K562 (cell line): ENCODE measurements around the gene SMIM10L1. TPM values are rescaled to one million over a fixed set of nuclear protein-coding genes. Genes with fewer than 3 reads are reported as not detected.
A peak's percentile ranks its signal among the peaks of the same experiment; 100 is the strongest.

ENCODE experiments used
- ATF4 ChIP-seq: fragments of 450-650 bp; formaldehyde crosslinking; IDR thresholded peaks from 2 replicates; pipeline ENCODE4 v1.4.0; 2022; ENCODE audit warnings: mild to moderate bottlenecking, moderate library complexity
- E2F4 ChIP-seq: sonication (generic); formaldehyde crosslinking; IDR thresholded peaks from 2 replicates; pipeline ENCODE4 v1.8.0; 2022; ENCODE audit warnings: mild to moderate bottlenecking, low read depth, missing genetic modification reagents
- FOXK1 ChIP-seq: sonication (generic); formaldehyde crosslinking; IDR thresholded peaks from 2 replicates; pipeline ENCODE4 v1.8.0; 2022; ENCODE audit warnings: missing genetic modification reagents, mild to moderate bottlenecking, borderline replicate concordance
- JUN ChIP-seq, 2 experiments: sonication (generic) in 1 of 2; formaldehyde crosslinking in 1 of 2; IDR thresholded peaks; 2 replicates each; pipeline versions ENCODE4 v1.6.1 to v1.8.0; 2012 to 2022; ENCODE audit warnings: borderline replicate concordance in 2 of 2, mild to moderate bottlenecking in 2 of 2, improper control_type of control experiment in 1 of 2, low read depth in 1 of 2, low read length in 1 of 2, missing genetic modification reagents in 1 of 2
- KDM5B ChIP-seq: fragments of 200-600 bp; sonication (generic); IDR thresholded peaks from 2 replicates; pipeline ENCODE4 v1.6.1; 2012; ENCODE audit warnings: low read depth, mild to moderate bottlenecking, moderate library complexity, low read length, control low read depth, inconsistent platforms; ENCODE audit not compliant: insufficient replicate concordance
- MCM2 ChIP-seq: fragments of 450-650 bp; IDR thresholded peaks from 2 replicates; pipeline ENCODE4 v1.6.1; 2017; ENCODE audit warnings: low read depth, mild to moderate bottlenecking
- NR2F6 ChIP-seq: fragments of 450-650 bp; formaldehyde crosslinking; IDR thresholded peaks from 2 replicates; pipeline ENCODE4 v1.4.0; 2020; ENCODE audit warnings: mild to moderate bottlenecking
- POLR3G ChIP-seq: IDR thresholded peaks from 2 replicates; pipeline ENCODE4 v1.6.1; 2011; ENCODE audit not compliant: insufficient read length, insufficient replicate concordance; ENCODE audit errors: extremely low read depth
- PRDM10 ChIP-seq: fragments of 450-650 bp; IDR thresholded peaks from 2 replicates; pipeline ENCODE4 v1.6.1; 2018; ENCODE audit not compliant: partially characterized antibody
- RBM22 ChIP-seq: fragments of 200-400 bp; formaldehyde crosslinking; IDR thresholded peaks from 2 replicates; pipeline ENCODE4 v1.6.1; 2018; ENCODE audit warnings: low read length, low read depth; ENCODE audit not compliant: poor library complexity, severe bottlenecking
- SMARCC2 ChIP-seq: fragments of 450-650 bp; IDR thresholded peaks from 2 replicates; pipeline ENCODE4 v1.6.1; 2017; ENCODE audit warnings: antibody characterized with exemption, moderate library complexity, mild to moderate bottlenecking, low read depth
- SOX6 ChIP-seq: fragments of 450-650 bp; IDR thresholded peaks from 2 replicates; pipeline ENCODE4 v1.6.1; 2014; ENCODE audit warnings: mild to moderate bottlenecking
- THAP7 ChIP-seq: fragments of 250-450 bp; sonication (Bioruptor Pico); IDR thresholded peaks from 2 replicates; pipeline ENCODE4 v1.5.0; 2021
- WHSC1 ChIP-seq: IDR thresholded peaks from one replicate; pipeline ENCODE4 v1.6.1; 2012; ENCODE audit warnings: low read length, control low read depth, inconsistent platforms
- ZFP1 ChIP-seq: fragments of 450-650 bp; formaldehyde crosslinking; IDR thresholded peaks from 2 replicates; pipeline ENCODE4 v1.4.0; 2020; ENCODE audit warnings: mild to moderate bottlenecking, mixed read lengths
- ZNF217 ChIP-seq: sonication (generic); formaldehyde crosslinking; IDR thresholded peaks from 2 replicates; pipeline ENCODE4 v1.8.0; 2022; ENCODE audit warnings: mild to moderate bottlenecking, missing genetic modification reagents
- ZNF592 ChIP-seq: fragments of 450-650 bp; IDR thresholded peaks from 2 replicates; pipeline ENCODE4 v1.6.1; 2017; ENCODE audit warnings: antibody characterized with exemption, mild to moderate bottlenecking
- ZSCAN32 ChIP-seq: fragments of 450-650 bp; formaldehyde crosslinking; IDR thresholded peaks from 2 replicates; pipeline ENCODE4 v1.4.0; 2020; ENCODE audit warnings: mild to moderate bottlenecking, moderate library complexity
- polyA plus RNA-seq, 8 experiments: library from polyadenylated mRNA; depleted of rRNA in 4 of 8; stranded (reverse) in 5 of 8; unstranded in 3 of 8; fragments of >200 nt; fragmentation: Nextera tagmentation in 2 of 8; fragmentation: Illumina TruSeq in 1 of 8; extraction: Ambion mirVana in 2 of 8; extraction: Trizol in 1 of 8; gene quantifications; 2 replicates each; pipeline versions ENCODE4 v1.2.1 to v1.2.3, GENCODE V29; 2011 to 2014; ENCODE audit warnings: inconsistent platforms in 1 of 8, missing spikeins in 1 of 8
- total RNA-seq, 7 experiments: library from RNA; depleted of rRNA in 6 of 7; stranded (reverse); fragments of >200 nt in 6 of 7; fragmentation: Illumina TruSeq in 2 of 7; extraction: Trizol in 2 of 7; gene quantifications; 2 replicates each; pipeline versions ENCODE4 v1.2.1 to v1.2.3, GENCODE V29; 2011 to 2021; ENCODE audit warnings: low replicate concordance in 1 of 7

The SMIM10L1 gene
- total and polyA plus RNA-seq, 9 of the 15 experiments (the other 6 are each of a cell fraction or from before 2014, with no cell fraction given), result 3.0 to 12.1 (median 9.0) TPM

- TF ChIP-seq RBM22 (no peak), WHSC1 (no peak), NR2F6 (CRISPR knock-in tag) (no peak), ZSCAN32 (CRISPR knock-in tag) (peak; percentile 62; the same call in 1 of the 2 replicates), ZNF217 (CRISPR knock-in tag) (no peak), THAP7 (CRISPR knock-in tag) (no peak), JUN (IDR thresholded peaks at IDR 0.05; ENCODE audit: borderline replicate concordance, low read depth, low read length) (no peak), JUN (CRISPR knock-in tag; IDR thresholded peaks at IDR 0.05; ENCODE audit: borderline replicate concordance) (no peak), E2F4 (CRISPR knock-in tag) (no peak), SMARCC2 (no peak), SOX6 (peak; percentile 56; the same call in 1 of the 2 replicates), ATF4 (peak; percentile 67; the same call in 1 of the 2 replicates), KDM5B (no peak), POLR3G (no peak), PRDM10 (no peak), ZNF592 (no peak), ZFP1 (CRISPR knock-in tag) (no peak), FOXK1 (no peak), MCM2 (no peak)
These were observed 3.0 kb downstream of the SMIM10L1 start (continued) for GRCh38 chr12:11174022-11174421.
